ENCODE measurements around the gene RGMB. TPM values are rescaled to one million over a fixed set of nuclear protein-coding genes. Genes with fewer than 3 reads are reported as not detected.
"Not testable (repeated sequence)": the region's sequence is repeated elsewhere in the genome, so short reads cannot be mapped to it uniquely, and the experiment has no call there.

The RGMB gene
- total RNA-seq, 1 donor from 2014 or later: 24.5 TPM

DNA sequence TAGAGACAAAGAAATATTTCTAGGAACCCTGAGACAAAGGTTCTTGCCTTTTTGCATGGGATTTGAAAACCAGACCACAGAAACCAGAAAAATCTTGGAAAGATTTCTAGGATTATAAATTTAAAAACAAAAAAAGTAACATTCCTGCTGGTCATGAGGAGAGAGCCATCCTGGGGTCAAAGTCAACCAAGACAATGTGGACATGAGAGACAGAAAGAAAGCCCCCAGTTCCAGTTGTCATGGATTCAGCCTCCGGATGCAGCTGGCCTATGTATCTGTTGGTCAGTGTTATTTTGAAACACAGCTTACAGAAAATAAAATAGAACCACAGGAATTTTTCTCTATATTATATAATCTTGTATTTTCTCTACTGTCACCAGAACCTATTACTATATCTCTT is 24.4 kb upstream of the RGMB start:
- Mint-ChIP-seq H3K4me3 (ENCODE audit: unreplicated experiment) (no peak overlapping the region), H3K4me1 (ENCODE audit: unreplicated experiment) (peaks cover 7% of the 10 kb centered on the region)

DNA sequence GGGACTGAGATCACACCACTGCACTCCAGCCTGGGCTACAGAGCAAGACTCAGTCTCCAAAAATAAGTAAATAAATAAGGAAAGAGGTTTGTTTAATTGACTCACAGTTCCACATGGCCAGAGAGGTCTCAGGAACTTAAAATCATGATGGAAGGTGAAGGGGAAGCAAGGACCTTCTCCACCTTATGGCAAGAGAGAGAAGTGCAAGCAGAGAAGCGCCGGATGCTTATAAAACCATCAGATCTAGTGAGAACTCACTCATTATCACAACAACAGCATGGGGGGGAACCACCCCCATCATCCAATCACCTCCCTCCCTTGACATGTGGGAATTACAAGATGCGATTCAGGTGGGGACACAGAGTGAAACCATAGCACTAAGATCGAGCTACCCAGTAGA is 22.8 kb upstream of the RGMB start:
- Mint-ChIP-seq H3K27me3 (ENCODE audit: unreplicated experiment) (no peaks in the 10 kb centered on the region), H3K4me3 (ENCODE audit: unreplicated experiment) (no peak overlapping the region), H3K9me3 (ENCODE audit: unreplicated experiment) (no peaks in the 10 kb centered on the region), H3K36me3 (ENCODE audit: low read depth, unreplicated experiment) (no peaks in the 10 kb centered on the region), H3K4me1 (ENCODE audit: unreplicated experiment) (peaks cover 10% of the 10 kb centered on the region), H3K27ac (ENCODE audit: unreplicated experiment) (no peak overlapping the region)
- DNase-seq (ENCODE audit: low spot score): peak; percentile 21
- TF ChIP-seq, protein P1, sequence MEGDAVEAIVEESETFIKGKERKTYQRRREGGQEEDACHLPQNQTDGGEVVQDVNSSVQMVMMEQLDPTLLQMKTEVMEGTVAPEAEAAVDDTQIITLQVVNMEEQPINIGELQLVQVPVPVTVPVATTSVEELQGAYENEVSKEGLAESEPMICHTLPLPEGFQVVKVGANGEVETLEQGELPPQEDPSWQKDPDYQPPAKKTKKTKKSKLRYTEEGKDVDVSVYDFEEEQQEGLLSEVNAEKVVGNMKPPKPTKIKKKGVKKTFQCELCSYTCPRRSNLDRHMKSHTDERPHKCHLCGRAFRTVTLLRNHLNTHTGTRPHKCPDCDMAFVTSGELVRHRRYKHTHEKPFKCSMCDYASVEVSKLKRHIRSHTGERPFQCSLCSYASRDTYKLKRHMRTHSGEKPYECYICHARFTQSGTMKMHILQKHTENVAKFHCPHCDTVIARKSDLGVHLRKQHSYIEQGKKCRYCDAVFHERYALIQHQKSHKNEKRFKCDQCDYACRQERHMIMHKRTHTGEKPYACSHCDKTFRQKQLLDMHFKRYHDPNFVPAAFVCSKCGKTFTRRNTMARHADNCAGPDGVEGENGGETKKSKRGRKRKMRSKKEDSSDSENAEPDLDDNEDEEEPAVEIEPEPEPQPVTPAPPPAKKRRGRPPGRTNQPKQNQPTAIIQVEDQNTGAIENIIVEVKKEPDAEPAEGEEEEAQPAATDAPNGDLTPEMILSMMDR (IDR thresholded peaks at IDR 0.05; ENCODE audit: unreplicated experiment): peak; percentile 47

More for the DNA sequence above, 24.4 kb upstream of the RGMB start:
- TF ChIP-seq, protein P1 (IDR thresholded peaks at IDR 0.05; ENCODE audit: unreplicated experiment): no peak
- H3K27me3 Mint-ChIP-seq (ENCODE audit: unreplicated experiment): no peaks in the 10 kb centered on the region
- H3K27ac Mint-ChIP-seq (ENCODE audit: unreplicated experiment): no peak overlapping the region
- H3K9me3 Mint-ChIP-seq (ENCODE audit: unreplicated experiment): no peaks in the 10 kb centered on the region
- H3K36me3 Mint-ChIP-seq (ENCODE audit: low read depth, unreplicated experiment): no peaks in the 10 kb centered on the region
- DNase-seq (ENCODE audit: low spot score): no peak

DNA sequence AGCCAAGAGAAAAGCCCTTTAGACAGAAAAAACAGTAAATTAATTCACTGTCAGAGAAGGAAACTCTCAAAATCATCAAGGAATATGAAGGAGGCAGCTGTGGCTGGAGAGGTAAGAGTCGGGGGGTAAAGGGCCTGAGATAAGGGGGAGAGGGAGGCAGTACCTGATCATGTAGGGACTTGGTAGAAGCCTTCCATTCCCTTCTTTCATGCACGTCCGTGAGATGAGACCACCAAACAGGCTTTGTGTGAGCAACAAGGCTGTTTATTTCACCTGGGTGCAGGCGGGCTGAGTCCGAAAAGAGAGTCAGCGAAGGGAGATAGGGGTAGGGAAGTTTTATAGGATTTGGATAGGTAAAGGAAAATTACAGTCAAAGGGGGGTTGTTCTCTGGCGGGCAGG is 21.1 kb upstream of the RGMB start:
- not testable (repeated sequence) for H3K4me3 Mint-ChIP-seq (ENCODE audit: unreplicated experiment); H3K36me3 Mint-ChIP-seq (ENCODE audit: low read depth, unreplicated experiment); H3K27ac Mint-ChIP-seq (ENCODE audit: unreplicated experiment)

DNA sequence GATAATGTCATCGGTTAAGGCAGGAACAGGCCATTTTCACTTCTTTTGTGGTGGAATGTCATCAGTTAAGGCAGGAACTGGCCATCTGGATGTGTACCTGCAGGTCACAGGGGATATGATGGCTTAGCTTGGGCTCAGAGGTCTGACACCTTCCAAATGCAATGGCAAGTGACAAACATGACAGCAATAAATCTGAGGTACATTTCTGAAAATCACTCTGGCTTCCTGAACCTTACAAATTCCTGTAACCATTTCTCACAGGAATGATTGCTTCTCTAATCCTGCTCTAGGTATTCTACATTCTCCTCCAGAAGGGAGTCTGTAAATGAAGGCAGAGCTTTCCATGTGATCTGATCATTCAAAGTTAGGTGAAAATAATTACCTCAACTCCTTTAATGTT is 20.7 kb upstream of the RGMB start:
- not testable (repeated sequence) for H3K27me3 Mint-ChIP-seq (ENCODE audit: unreplicated experiment); H3K4me1 Mint-ChIP-seq (ENCODE audit: unreplicated experiment); H3K27ac Mint-ChIP-seq (ENCODE audit: unreplicated experiment); H3K36me3 Mint-ChIP-seq (ENCODE audit: low read depth, unreplicated experiment); H3K4me3 Mint-ChIP-seq (ENCODE audit: unreplicated experiment); H3K9me3 Mint-ChIP-seq (ENCODE audit: unreplicated experiment); DNase-seq (ENCODE audit: low spot score)

More for the DNA sequence above, 21.1 kb upstream of the RGMB start:
- not testable (repeated sequence) for H3K9me3 Mint-ChIP-seq (ENCODE audit: unreplicated experiment); H3K27me3 Mint-ChIP-seq (ENCODE audit: unreplicated experiment); H3K4me1 Mint-ChIP-seq (ENCODE audit: unreplicated experiment); DNase-seq (ENCODE audit: low spot score)

DNA sequence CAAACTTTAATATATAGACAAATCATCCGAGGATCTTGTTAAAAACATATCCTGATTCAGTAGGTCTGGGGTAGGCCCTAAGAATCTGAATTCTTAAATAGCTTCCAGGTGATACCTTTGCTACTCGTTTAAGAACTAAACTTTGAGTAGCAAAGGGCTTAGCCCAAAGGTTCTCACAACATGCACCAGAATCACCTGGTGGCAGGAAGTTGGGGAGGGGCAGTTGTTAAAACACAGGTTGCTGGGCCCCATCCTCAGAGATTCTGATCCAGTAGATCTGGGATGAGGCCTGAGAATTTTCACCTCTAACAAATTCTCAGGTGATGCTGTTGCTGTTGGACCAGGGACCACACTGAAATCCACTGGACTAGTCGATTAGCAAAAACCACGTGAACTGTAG is 20.0 kb upstream of the RGMB start:
- Mint-ChIP-seq H3K27me3 (ENCODE audit: unreplicated experiment) (peaks cover 1% of the 10 kb centered on the region), H3K36me3 (ENCODE audit: low read depth, unreplicated experiment) (no peaks in the 10 kb centered on the region), H3K9me3 (ENCODE audit: unreplicated experiment) (no peaks in the 10 kb centered on the region), H3K4me1 (ENCODE audit: unreplicated experiment) (peaks cover 10% of the 10 kb centered on the region), H3K4me3 (ENCODE audit: unreplicated experiment) (no peak overlapping the region), H3K27ac (ENCODE audit: unreplicated experiment) (no peak overlapping the region)
- TF ChIP-seq, protein P1 (IDR thresholded peaks at IDR 0.05; ENCODE audit: unreplicated experiment): no peak
- DNase-seq (ENCODE audit: low spot score): no peak

DNA sequence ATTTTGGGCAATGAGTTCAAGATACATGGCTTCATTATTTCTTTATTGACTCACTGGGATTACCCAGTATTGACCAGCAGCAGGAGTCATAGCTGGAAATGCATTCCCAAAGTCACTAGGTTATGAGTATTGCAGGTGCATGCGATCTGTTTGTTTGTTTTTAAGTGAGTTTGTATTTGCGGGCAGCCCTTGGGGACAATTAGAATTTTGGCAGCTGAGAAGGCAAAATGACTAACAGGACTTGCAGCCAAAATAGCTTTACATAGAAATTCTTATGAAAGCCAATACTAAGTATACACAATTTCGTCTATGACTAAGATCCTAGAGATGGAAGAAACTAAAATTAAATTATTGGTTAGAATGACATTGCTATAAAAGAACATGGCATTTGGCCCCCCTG is 18.1 kb upstream of the RGMB start:
- no peak overlapping the region for H3K4me3 Mint-ChIP-seq (ENCODE audit: unreplicated experiment)
- no peaks in the 10 kb centered on the region for H3K9me3 Mint-ChIP-seq (ENCODE audit: unreplicated experiment)
- H3K4me1 Mint-ChIP-seq (ENCODE audit: unreplicated experiment): peaks cover 10% of the 10 kb centered on the region
- TF ChIP-seq, protein P1 (IDR thresholded peaks at IDR 0.05; ENCODE audit: unreplicated experiment): no peak
- no peaks in the 10 kb centered on the region for H3K36me3 Mint-ChIP-seq (ENCODE audit: low read depth, unreplicated experiment)
- H3K27me3 Mint-ChIP-seq (ENCODE audit: unreplicated experiment): peaks cover 1% of the 10 kb centered on the region
- H3K27ac Mint-ChIP-seq (ENCODE audit: unreplicated experiment): no peak overlapping the region
- DNase-seq (ENCODE audit: low spot score): no peak
